Measurements from ENCODE around the gene ATP8A2. TPM values are rescaled to one million over a fixed set of nuclear protein-coding genes. Genes with fewer than 3 reads are reported as not detected.

The ATP8A2 gene
- total and polyA plus RNA-seq, 9 of the 15 experiments (the other 6 are each of a cell fraction or from before 2014, with no cell fraction given) = under 0.01 to 0.33 (median 0.06) TPM; not detected in 4

GRCh38 chr13:25967144-25967543 lies 595.4 kb downstream of the ATP8A2 start (continued):
- TF ChIP-seq EWSR1 (IDR thresholded peaks at IDR 0.05; ENCODE audit: borderline replicate concordance, low read depth, partially characterized antibody) (no peak), XRCC3 (IDR thresholded peaks at IDR 0.05) (no peak), RBM34 (IDR thresholded peaks at IDR 0.05; ENCODE audit: borderline replicate concordance, insufficient read depth, low read length) (no peak), SMAD1 (IDR thresholded peaks at IDR 0.05; ENCODE audit: low read depth, low read length, partially characterized antibody) (no peak)

- no peak overlapping the region for H3K27ac ChIP-seq (ENCODE audit: extremely low read depth, low read depth, low read length)
- H3K4me3 ChIP-seq = no peak overlapping the region
- DNase-seq (ENCODE audit: extremely low read depth in 1 of 4, low spot score in 3 of 4) = no peak
- H2AFZ ChIP-seq (ENCODE audit: low read depth, low read length) = no peak overlapping the region
- H4K20me1 ChIP-seq (replicated peaks; ENCODE audit: control insufficient read depth, insufficient read depth, low read length) = no peaks in the 10 kb centered on the region
- TF ChIP-seq KAT7 (CRISPR knock-in tag; IDR thresholded peaks at IDR 0.05; ENCODE audit: borderline replicate concordance) (no peak), CREBBP (IDR thresholded peaks at IDR 0.05; ENCODE audit: low read depth, low read length) (no peak), ZNF121 (CRISPR knock-in tag; conservative IDR thresholded peaks at IDR 0.05) (no peak), CTCFL (IDR thresholded peaks at IDR 0.05; ENCODE audit: borderline replicate concordance, insufficient read depth, low read depth, low read length, poor library complexity, severe bottlenecking) (no peak), RHOXF2B (CRISPR knock-in tag; conservative IDR thresholded peaks at IDR 0.05) (no peak)
- no peaks in the 10 kb centered on the region for H3K4me1 ChIP-seq (replicated peaks in 1 of 2; ENCODE audit: control insufficient read depth in 2 of 2, insufficient read depth in 2 of 2, low read length in 2 of 2)
- FAIRE-seq = no peak
- no TSS peak for BruUV-seq (replicated peaks)
- H3K9me3 ChIP-seq (replicated peaks; ENCODE audit: control insufficient read depth, insufficient read depth, low read depth, low read length) = no peaks in the 10 kb centered on the region
- WGBS (ENCODE audit: insufficient coverage, low coverage, missing lambda C conversion rate) = 0% methylated on average over 3 of the region's 3 CpGs
- no peaks in the 10 kb centered on the region for H3K79me2 ChIP-seq (ENCODE audit: control insufficient read depth, insufficient read depth, low read length)
- H3K4me2 ChIP-seq (ENCODE audit: insufficient read depth, low read length) = no peak overlapping the region
- intact Hi-C loops (cut with micrococcal nuclease) = no loop called here
- H3K36me3 ChIP-seq (ENCODE audit: control insufficient read depth, insufficient read depth, low read length) = no peaks in the 10 kb centered on the region
- no peaks in the 10 kb centered on the region for H3K9me1 ChIP-seq (ENCODE audit: control insufficient read depth, insufficient read depth, low read length)
- no peak for ATAC-seq
- POLR2A ChIA-PET = no interaction called here
- H3K27me3 ChIP-seq (ENCODE audit: control insufficient read depth in 2 of 2, insufficient read depth in 2 of 2, low read length in 2 of 2) = peaks cover 2 to 35% of the 10 kb centered on the region in 2 experiments; a peak in 3 of 5 replicates
- no peak overlapping the region for H3K9ac ChIP-seq (ENCODE audit: insufficient read depth in 1 of 2, low read depth in 2 of 2, low read length in 2 of 2)
- CTCF ChIA-PET (ENCODE audit: low intra/inter-chr PET ratio) = no interaction called here
- in situ Hi-C loops (cut with MboI) = no loop called here
These were observed 599.3 kb downstream of the ATP8A2 start for GRCh38 chr13:25971047-25971446.

All from K562 (cell line).